ENCODE measurements around the gene ESRRA.

The ESRRA gene

DNA sequence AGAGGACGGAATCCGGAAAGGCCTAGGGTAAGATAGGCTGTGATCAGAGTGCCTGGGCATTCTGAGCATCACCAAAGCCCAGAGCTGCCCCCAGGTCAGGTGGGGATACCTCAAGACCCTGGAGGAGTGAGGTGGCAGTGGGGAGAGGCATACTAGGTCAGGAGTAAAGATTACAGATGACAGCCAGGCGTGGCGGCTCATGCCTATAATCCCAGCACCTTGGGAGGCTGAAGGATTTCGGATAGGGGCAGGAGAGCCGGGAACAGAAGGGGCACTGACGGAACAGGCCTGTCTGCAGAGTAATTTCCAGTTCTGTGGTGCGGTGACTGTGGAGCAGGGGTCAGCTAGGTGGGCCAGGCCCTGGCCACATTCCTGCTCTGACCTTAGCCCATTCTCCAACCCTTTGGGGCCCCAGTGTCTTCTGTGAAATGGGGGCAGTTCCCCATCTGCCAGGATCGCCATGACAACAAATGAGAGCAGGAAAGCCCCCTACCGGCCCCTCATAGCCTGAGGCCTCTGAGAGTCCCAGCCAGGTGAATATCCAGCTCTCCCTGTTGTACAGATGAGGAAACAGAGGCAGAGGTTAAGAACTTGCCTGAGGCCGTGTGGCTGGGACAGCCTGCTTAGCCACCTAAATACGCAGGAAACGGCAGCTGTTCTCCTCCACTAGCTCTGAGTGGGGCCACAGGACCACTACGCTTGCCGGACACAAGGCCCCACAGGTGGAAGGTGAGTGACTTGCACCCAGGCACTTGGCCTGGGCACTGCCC, 30.1 kb upstream of the ESRRA start:
- no peak for DNase-seq (ENCODE audit: low spot score)
- Histone ChIP-seq H3K18ac (ENCODE audit: low read length) (no peak overlapping the region), H4K91ac (ENCODE audit: low read depth, low read length, poor library complexity) (no peak overlapping the region), H2BK120ac (ENCODE audit: low read depth, low read length) (no peak overlapping the region), H3K27ac (replicated peaks; ENCODE audit: low read length) (no peak overlapping the region), H3K4ac (ENCODE audit: low read length) (no peak overlapping the region), H3K4me1 (ENCODE audit: control insufficient read depth in 2 of 2, insufficient read depth in 1 of 2, low read depth in 1 of 2, low read length in 2 of 2) (peaks cover 4 to 19% of the 10 kb centered on the region in 2 donors), H2BK12ac (ENCODE audit: low read length) (no peak overlapping the region), H3K36me3 (replicated peaks in 1 of 2; ENCODE audit: control insufficient read depth in 2 of 2, insufficient read depth in 2 of 2, low read length in 2 of 2) (peaks cover 5 to 39% of the 10 kb centered on the region in 2 donors), H2BK5ac (ENCODE audit: low read length) (no peak overlapping the region), H3K4me3 (ENCODE audit: low read length in 2 of 2) (no peak overlapping the region), H3K14ac (ENCODE audit: low read length) (no peak overlapping the region), H3K79me1 (ENCODE audit: low read depth, low read length) (peaks cover 2% of the 10 kb centered on the region), H2AFZ (ENCODE audit: low read length) (no peak overlapping the region), H3K27me3 (ENCODE audit: control insufficient read depth in 3 of 3, insufficient read depth in 3 of 3, low read depth in 1 of 3, low read length in 3 of 3) (no peaks in the 10 kb centered on the region), H2AK5ac (ENCODE audit: low read depth, low read length) (no peak overlapping the region), H3K23ac (ENCODE audit: low read depth, low read length, poor library complexity) (peak overlapping the region; percentile 34), H2BK15ac (ENCODE audit: low read length) (no peak overlapping the region), H3K9ac (ENCODE audit: low read depth, low read length, poor library complexity) (peak overlapping the region; percentile 64), H3K9me3 (replicated peaks in 1 of 2; ENCODE audit: control insufficient read depth in 2 of 2, insufficient read depth in 1 of 2, low read depth in 1 of 2, low read length in 2 of 2) (no peaks in the 10 kb centered on the region), H4K8ac (ENCODE audit: low read depth, low read length) (no peak overlapping the region), H3K4me2 (ENCODE audit: insufficient read depth, low read length, poor library complexity, severe bottlenecking) (no peak overlapping the region)
- no CpG with 5 or more reads among the region's 15 CpGs for WGBS, 2 donors (ENCODE audit: extremely low coverage in 2 of 2, insufficient read length in 2 of 2, insufficient replicate concordance in 1 of 2)

DNA sequence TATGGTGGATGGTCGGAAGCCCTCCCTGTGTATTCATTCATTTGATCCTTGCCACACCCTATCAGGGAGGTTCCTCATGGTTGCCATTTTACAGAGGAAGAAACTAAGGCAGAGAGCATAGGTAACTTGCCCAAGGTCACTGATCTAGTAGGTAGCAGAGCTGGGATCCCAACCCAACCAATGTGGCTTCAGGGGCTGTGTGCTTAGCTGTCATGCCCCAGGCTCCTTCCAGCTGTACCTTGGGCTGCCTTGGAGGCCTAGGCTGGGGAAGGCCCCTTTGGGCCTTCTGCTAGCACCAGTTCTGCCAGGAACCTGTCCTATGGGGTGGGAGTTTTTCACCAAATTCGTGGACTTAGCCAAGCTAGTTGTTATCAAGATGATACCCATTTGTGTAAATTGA, 29.5 kb upstream of the ESRRA start:
- Histone ChIP-seq H3K4me2 (ENCODE audit: insufficient read depth, low read length, poor library complexity, severe bottlenecking) (no peak overlapping the region), H3K79me1 (ENCODE audit: low read depth, low read length) (peaks cover 2% of the 10 kb centered on the region), H2BK120ac (ENCODE audit: low read depth, low read length) (no peak overlapping the region), H2BK15ac (ENCODE audit: low read length) (no peak overlapping the region), H3K23ac (ENCODE audit: low read depth, low read length, poor library complexity) (no peak overlapping the region), H3K9ac (ENCODE audit: low read depth, low read length, poor library complexity) (peak overlapping the region; percentile 64), H3K27me3 (ENCODE audit: control insufficient read depth in 3 of 3, insufficient read depth in 3 of 3, low read depth in 1 of 3, low read length in 3 of 3) (no peaks in the 10 kb centered on the region), H4K91ac (ENCODE audit: low read depth, low read length, poor library complexity) (no peak overlapping the region), H2AK5ac (ENCODE audit: low read depth, low read length) (no peak overlapping the region), H3K9me3 (replicated peaks in 1 of 2; ENCODE audit: control insufficient read depth in 2 of 2, insufficient read depth in 1 of 2, low read depth in 1 of 2, low read length in 2 of 2) (no peaks in the 10 kb centered on the region), H3K14ac (ENCODE audit: low read length) (no peak overlapping the region), H3K4me3 (ENCODE audit: low read length in 2 of 2) (peak overlapping the region in 1 of 2 donors; percentile 60), H2BK5ac (ENCODE audit: low read length) (no peak overlapping the region), H3K4me1 (ENCODE audit: control insufficient read depth in 2 of 2, insufficient read depth in 1 of 2, low read depth in 1 of 2, low read length in 2 of 2) (peaks cover 4 to 19% of the 10 kb centered on the region in 2 donors), H2AFZ (ENCODE audit: low read length) (no peak overlapping the region), H3K27ac (replicated peaks; ENCODE audit: low read length) (no peak overlapping the region), H4K8ac (ENCODE audit: low read depth, low read length) (no peak overlapping the region), H2BK12ac (ENCODE audit: low read length) (no peak overlapping the region), H3K4ac (ENCODE audit: low read length) (no peak overlapping the region), H3K18ac (ENCODE audit: low read length) (no peak overlapping the region), H3K36me3 (replicated peaks in 1 of 2; ENCODE audit: control insufficient read depth in 2 of 2, insufficient read depth in 2 of 2, low read length in 2 of 2) (peaks cover 5 to 39% of the 10 kb centered on the region in 2 donors)
- no peak for DNase-seq (ENCODE audit: low spot score)
- WGBS, 2 donors (ENCODE audit: extremely low coverage in 2 of 2, insufficient read length in 2 of 2, insufficient replicate concordance in 1 of 2) = no CpG with 5 or more reads among the region's 2 CpGs

DNA sequence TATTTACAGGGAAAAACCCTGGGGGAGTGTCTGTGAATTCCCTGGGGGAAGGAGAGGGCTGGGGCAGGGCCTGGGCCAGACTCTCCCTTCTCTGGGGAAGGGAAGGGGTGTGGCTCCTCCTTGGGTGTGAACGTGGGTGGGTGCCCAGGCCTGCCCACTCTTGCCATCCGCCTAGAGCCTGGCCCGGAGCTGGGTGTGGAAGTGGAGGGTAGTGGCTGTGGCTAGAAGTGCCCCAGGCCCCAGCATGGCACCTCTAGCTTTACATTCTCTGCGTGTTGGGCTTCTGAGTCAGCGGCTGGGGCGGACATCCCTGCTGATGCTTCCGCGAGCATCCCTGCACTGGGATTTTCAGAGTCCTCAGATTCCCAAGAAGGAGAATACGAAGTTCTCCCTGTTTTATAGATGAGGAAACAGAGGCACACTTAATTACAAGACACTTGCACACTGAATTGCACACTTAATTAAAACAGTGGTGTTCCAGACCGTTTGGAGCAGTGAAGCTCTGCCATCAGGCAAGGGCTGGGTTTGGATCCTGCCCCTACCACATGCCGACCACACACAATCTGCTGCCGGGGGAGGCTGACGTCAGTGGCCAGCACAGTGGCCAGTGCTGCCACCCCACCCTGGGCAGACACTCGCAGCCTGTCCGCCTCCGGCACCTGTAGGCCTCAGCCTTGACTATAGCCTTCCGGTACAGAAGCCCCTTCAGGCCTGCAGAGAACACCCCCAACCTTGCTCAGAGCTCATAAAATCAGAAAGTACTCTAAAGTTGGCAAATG, 28.5 kb upstream of the ESRRA start:
- Histone ChIP-seq H2BK12ac (ENCODE audit: low read length) (no peak overlapping the region), H3K14ac (ENCODE audit: low read length) (no peak overlapping the region), H3K4me1 (ENCODE audit: control insufficient read depth in 2 of 2, insufficient read depth in 1 of 2, low read depth in 1 of 2, low read length in 2 of 2) (peaks cover 2 to 15% of the 10 kb centered on the region in 2 donors), H3K23ac (ENCODE audit: low read depth, low read length, poor library complexity) (no peak overlapping the region), H3K27ac (replicated peaks; ENCODE audit: low read length) (no peak overlapping the region), H3K4me2 (ENCODE audit: insufficient read depth, low read length, poor library complexity, severe bottlenecking) (no peak overlapping the region), H2BK15ac (ENCODE audit: low read length) (no peak overlapping the region), H3K4me3 (ENCODE audit: low read length in 2 of 2) (no peak overlapping the region), H3K27me3 (ENCODE audit: control insufficient read depth in 3 of 3, insufficient read depth in 3 of 3, low read depth in 1 of 3, low read length in 3 of 3) (no peaks in the 10 kb centered on the region), H2AFZ (ENCODE audit: low read length) (no peak overlapping the region), H2BK5ac (ENCODE audit: low read length) (no peak overlapping the region), H2AK5ac (ENCODE audit: low read depth, low read length) (no peak overlapping the region), H3K4ac (ENCODE audit: low read length) (no peak overlapping the region), H3K36me3 (replicated peaks in 1 of 2; ENCODE audit: control insufficient read depth in 2 of 2, insufficient read depth in 2 of 2, low read length in 2 of 2) (peaks cover 5 to 46% of the 10 kb centered on the region in 2 donors), H4K8ac (ENCODE audit: low read depth, low read length) (no peak overlapping the region), H4K91ac (ENCODE audit: low read depth, low read length, poor library complexity) (no peak overlapping the region), H3K9me3 (replicated peaks in 1 of 2; ENCODE audit: control insufficient read depth in 2 of 2, insufficient read depth in 1 of 2, low read depth in 1 of 2, low read length in 2 of 2) (no peaks in the 10 kb centered on the region), H2BK120ac (ENCODE audit: low read depth, low read length) (no peak overlapping the region), H3K18ac (ENCODE audit: low read length) (no peak overlapping the region), H3K79me1 (ENCODE audit: low read depth, low read length) (peaks cover 2% of the 10 kb centered on the region), H3K9ac (ENCODE audit: low read depth, low read length, poor library complexity) (peak overlapping the region; percentile 44)
- no peak for DNase-seq (ENCODE audit: low spot score)
- no CpG with 5 or more reads among the region's 17 CpGs for WGBS, 2 donors (ENCODE audit: extremely low coverage in 2 of 2, insufficient read length in 2 of 2, insufficient replicate concordance in 1 of 2)

DNA sequence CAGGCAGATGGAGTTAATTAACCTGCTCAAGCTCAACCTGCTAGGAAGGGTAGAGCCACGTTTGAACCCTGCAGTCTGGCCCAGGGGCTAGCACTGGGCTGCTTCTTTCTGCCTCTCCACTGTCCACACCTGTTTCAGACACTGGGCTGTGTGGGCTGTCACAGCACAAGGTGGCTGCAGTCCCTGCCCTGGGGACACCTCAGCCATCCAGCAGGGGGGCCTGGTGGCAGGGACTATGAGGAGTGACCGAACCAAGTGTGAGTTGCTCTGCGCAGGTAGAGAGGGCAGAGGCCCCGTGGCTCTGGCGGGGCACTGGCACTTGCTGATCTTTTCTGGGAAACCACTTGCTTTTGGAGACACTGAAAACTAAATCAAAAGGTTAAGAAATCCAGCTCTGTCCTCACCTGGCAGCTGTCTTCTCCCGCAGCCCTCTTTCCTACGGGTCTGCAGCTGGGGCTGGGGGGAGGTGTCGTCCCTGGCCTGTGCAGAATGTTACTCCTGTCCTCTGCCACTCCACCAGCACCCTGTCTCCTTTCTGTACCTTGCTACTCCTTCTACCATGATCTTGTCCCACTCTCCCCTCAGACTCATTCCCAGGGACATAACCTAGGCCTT, 26.6 kb upstream of the ESRRA start:
- H3K9me3 ChIP-seq (replicated peaks in 1 of 2; ENCODE audit: control insufficient read depth in 2 of 2, insufficient read depth in 1 of 2, low read depth in 1 of 2, low read length in 2 of 2) = no peaks in the 10 kb centered on the region
- no peaks in the 10 kb centered on the region for H3K27me3 ChIP-seq (ENCODE audit: control insufficient read depth in 3 of 3, insufficient read depth in 3 of 3, low read depth in 1 of 3, low read length in 3 of 3)
- H2BK15ac ChIP-seq (ENCODE audit: low read length) = no peak overlapping the region
- no CpG with 5 or more reads among the region's 8 CpGs for WGBS, 2 donors (ENCODE audit: extremely low coverage in 2 of 2, insufficient read length in 2 of 2, insufficient replicate concordance in 1 of 2)
- no peak overlapping the region for H3K27ac ChIP-seq (replicated peaks; ENCODE audit: low read length)
- no peak overlapping the region for H2AFZ ChIP-seq (ENCODE audit: low read length)
- H4K8ac ChIP-seq (ENCODE audit: low read depth, low read length) = no peak overlapping the region
- H3K23ac ChIP-seq (ENCODE audit: low read depth, low read length, poor library complexity) = peak overlapping the region; percentile 32
- H4K91ac ChIP-seq (ENCODE audit: low read depth, low read length, poor library complexity) = no peak overlapping the region
- H3K4me1 ChIP-seq (ENCODE audit: control insufficient read depth in 2 of 2, insufficient read depth in 1 of 2, low read depth in 1 of 2, low read length in 2 of 2) = peaks cover 2 to 7% of the 10 kb centered on the region in 2 donors
- no peak overlapping the region for H2BK120ac ChIP-seq (ENCODE audit: low read depth, low read length)
- peak overlapping the region; percentile 30 for H3K9ac ChIP-seq (ENCODE audit: low read depth, low read length, poor library complexity)
- H2AK5ac ChIP-seq (ENCODE audit: low read depth, low read length) = no peak overlapping the region
- no peak overlapping the region for H2BK12ac ChIP-seq (ENCODE audit: low read length)
- peaks cover 5 to 52% of the 10 kb centered on the region in 2 donors for H3K36me3 ChIP-seq (replicated peaks in 1 of 2; ENCODE audit: control insufficient read depth in 2 of 2, insufficient read depth in 2 of 2, low read length in 2 of 2)
- no peak overlapping the region for H3K4me2 ChIP-seq (ENCODE audit: insufficient read depth, low read length, poor library complexity, severe bottlenecking)
- peaks cover 4% of the 10 kb centered on the region for H3K79me1 ChIP-seq (ENCODE audit: low read depth, low read length)
- DNase-seq (ENCODE audit: low spot score) = no peak
- no peak overlapping the region for H3K18ac ChIP-seq (ENCODE audit: low read length)
- H3K4me3 ChIP-seq (ENCODE audit: low read length in 2 of 2) = no peak overlapping the region
- H2BK5ac ChIP-seq (ENCODE audit: low read length) = no peak overlapping the region
- no peak overlapping the region for H3K4ac ChIP-seq (ENCODE audit: low read length)
- H3K14ac ChIP-seq (ENCODE audit: low read length) = no peak overlapping the region
